ENCODE measurements around the gene ECI1.

ECI1 gene

GRCh38 chr16:2230376-2230775 lies 21.0 kb downstream of the ECI1 start:
- DNase-seq (ENCODE audit: low read depth) = no peak
- no peak overlapping the region for H3K4me3 ChIP-seq (ENCODE audit: low read depth, low read length)
- no peak for TF ChIP-seq POLR2A (IDR thresholded peaks at IDR 0.05; ENCODE audit: extremely low read depth, insufficient read length)
- TF ChIP-seq CTCF (IDR thresholded peaks at IDR 0.05; ENCODE audit: low read depth, low read length) = no peak
- no peak for TF ChIP-seq MAX (IDR thresholded peaks at IDR 0.05; ENCODE audit: low read depth, low read length)

- H3K4me3 ChIP-seq (ENCODE audit: low read depth, low read length) = no peak overlapping the region
- TF ChIP-seq MYC (IDR thresholded peaks at IDR 0.05; ENCODE audit: low read depth, low read length) (no peak), CTCF (IDR thresholded peaks at IDR 0.05; ENCODE audit: low read depth, low read length) (no peak), POLR2A (IDR thresholded peaks at IDR 0.05; ENCODE audit: extremely low read depth, insufficient read length) (no peak), MAX (IDR thresholded peaks at IDR 0.05; ENCODE audit: low read depth, low read length) (no peak)
- DNase-seq (ENCODE audit: low read depth) = no peak
These were observed 21.6 kb downstream of the ECI1 start for GRCh38 chr16:2229632-2230250.

- no peak overlapping the region for H3K4me3 ChIP-seq (ENCODE audit: low read depth, low read length)
- no peak for TF ChIP-seq CTCF (IDR thresholded peaks at IDR 0.05; ENCODE audit: low read depth, low read length)
- TF ChIP-seq MYC (IDR thresholded peaks at IDR 0.05; ENCODE audit: low read depth, low read length) = no peak
- TF ChIP-seq MAX (IDR thresholded peaks at IDR 0.05; ENCODE audit: low read depth, low read length) = no peak
- TF ChIP-seq POLR2A (IDR thresholded peaks at IDR 0.05; ENCODE audit: extremely low read depth, insufficient read length) = no peak
- DNase-seq (ENCODE audit: low read depth) = no peak
These were observed 22.3 kb downstream of the ECI1 start for GRCh38 chr16:2229091-2229490.

- no peak overlapping the region for H3K4me3 ChIP-seq (ENCODE audit: low read depth, low read length)
- DNase-seq (ENCODE audit: low read depth) = no peak
- TF ChIP-seq MYC (IDR thresholded peaks at IDR 0.05; ENCODE audit: low read depth, low read length) (no peak), CTCF (IDR thresholded peaks at IDR 0.05; ENCODE audit: low read depth, low read length) (no peak), MAX (IDR thresholded peaks at IDR 0.05; ENCODE audit: low read depth, low read length) (no peak)
These were observed 23.1 kb downstream of the ECI1 start for GRCh38 chr16:2228161-2228824.

- H3K4me3 ChIP-seq (ENCODE audit: low read depth, low read length) = no peak overlapping the region
- no peak for DNase-seq (ENCODE audit: low read depth)
- TF ChIP-seq MAX (IDR thresholded peaks at IDR 0.05; ENCODE audit: low read depth, low read length) (no peak), CTCF (IDR thresholded peaks at IDR 0.05; ENCODE audit: low read depth, low read length) (no peak), POLR2A (IDR thresholded peaks at IDR 0.05; ENCODE audit: extremely low read depth, insufficient read length) (no peak), MYC (IDR thresholded peaks at IDR 0.05; ENCODE audit: low read depth, low read length) (no peak)
These were observed 24.5 kb downstream of the ECI1 start for GRCh38 chr16:2226918-2227317.
